Prostate gland (tissue), 2 donors: ENCODE results near the gene DCTD. TPM values are rescaled to one million over a fixed set of nuclear protein-coding genes. Genes with fewer than 3 reads are reported as not detected.

ENCODE experiments used
- DNase-seq: peaks from one replicate; pipeline ENCODE4 v3.0.0-alpha.2; 2019; ENCODE audit warnings: low spot score
- H3K27ac ChIP-seq, 2 donors: fragments of 200-600 bp; sonication (generic); 2 replicates each; pipeline ENCODE4 v1.5.1; 2017 to 2019
- H3K27me3 ChIP-seq: fragments of 200-600 bp; sonication (generic); replicated peaks from 2 replicates; pipeline ENCODE4 v1.5.1; 2019; ENCODE audit not compliant: insufficient read depth
- H3K36me3 ChIP-seq, 2 donors: fragments of 200-600 bp; sonication (generic); 1 replicate in 1 of 2; 2 replicates in 1 of 2; pipeline versions ENCODE4 v1.5.1 to v1.8.1; 2017 to 2019
- H3K4me1 ChIP-seq: fragments of 200-600 bp; sonication (generic); replicated peaks from 2 replicates; pipeline ENCODE4 v1.5.1; 2019
- H3K4me3 ChIP-seq, 2 donors: fragments of 200-600 bp; sonication (generic); 2 replicates each; pipeline ENCODE4 v1.5.1; 2017 to 2019
- H3K9me3 ChIP-seq: fragments of 200-600 bp; sonication (generic); 2 replicates; pipeline ENCODE4 v1.5.1; 2017
- POLR2A ChIP-seq: fragments of 450-650 bp; IDR thresholded peaks from one replicate; pipeline ENCODE4 v1.6.1; 2016; ENCODE audit warnings: antibody characterized with exemption, mild to moderate bottlenecking
- POLR2AphosphoS5 ChIP-seq: sonication (generic); formaldehyde crosslinking; IDR thresholded peaks from one replicate; pipeline ENCODE4 v1.6.1; 2017; ENCODE audit warnings: antibody characterized with exemption
- WGBS: methylation state at CpG from one replicate; pipeline ENCODE4 v1.1.5; 2018; 5-methylcytosine and 5-hydroxymethylcytosine counted together
- intact Hi-C: fragments of 100-400 bp; cut with DNase I; formaldehyde crosslinking; loops from one replicate; pipeline ENCODE4 v1.14.2; 2022
- total RNA-seq, 2 donors: library from RNA; depleted of rRNA; stranded (reverse); fragments of >200 nt; gene quantifications; one replicate each; pipeline ENCODE4 v1.1.0, GENCODE V29; 2016
- TF ChIP-seq, protein P1 (sequence below), 4 experiments: fragments of 200-600 bp in 2 of 4; fragments of 450-650 bp in 2 of 4; sonication (generic) in 2 of 4; IDR thresholded peaks; 1 replicate in 3 of 4; 2 replicates in 1 of 4; pipeline ENCODE4 v1.5.1; 2016 to 2019; ENCODE audit warnings: antibody characterized with exemption in 4 of 4, mild to moderate bottlenecking in 2 of 4, moderate library complexity in 2 of 4

Gene DCTD
- total RNA-seq, 2 donors from 2014 or later: 62.3 to 69.5 TPM

DNA sequence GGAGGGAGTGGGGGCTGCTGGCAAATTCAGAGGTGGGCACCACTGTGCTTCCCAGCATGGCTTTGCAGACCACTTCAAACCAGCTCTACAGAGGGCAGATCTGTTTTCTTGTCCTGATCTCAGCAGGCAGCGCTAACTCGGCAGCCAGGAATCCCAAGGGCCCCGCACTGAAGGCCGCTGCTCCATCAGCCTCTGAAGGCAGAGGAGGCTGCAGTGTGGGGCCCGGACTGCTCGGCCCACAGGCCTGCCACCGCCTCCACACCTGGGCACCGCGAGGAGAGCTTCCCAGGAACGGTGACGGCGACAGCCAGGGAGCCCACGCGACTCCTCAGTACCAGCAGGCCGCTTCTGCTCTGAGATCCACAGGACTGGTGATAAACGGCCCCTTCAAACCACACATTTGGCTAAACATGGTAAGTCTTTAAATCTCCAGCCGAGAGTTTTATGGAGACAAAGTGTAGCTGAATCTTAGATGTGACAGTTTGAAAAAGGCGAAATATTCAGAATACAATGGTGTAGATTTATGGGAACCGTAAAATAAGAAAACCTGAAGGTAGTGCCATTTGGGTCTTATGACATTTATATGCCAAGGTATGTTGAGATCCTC, 23.6 kb downstream of the DCTD start:
- Histone ChIP-seq H3K27ac (no peak overlapping the region), H3K9me3 (no peaks in the 10 kb centered on the region), H3K27me3 (no peaks in the 10 kb centered on the region), H3K4me1 (no peaks in the 10 kb centered on the region), H3K36me3 (peaks cover 0 to 7% of the 10 kb centered on the region in 2 donors), H3K4me3 (no peak overlapping the region)
- TF ChIP-seq, protein P1, sequence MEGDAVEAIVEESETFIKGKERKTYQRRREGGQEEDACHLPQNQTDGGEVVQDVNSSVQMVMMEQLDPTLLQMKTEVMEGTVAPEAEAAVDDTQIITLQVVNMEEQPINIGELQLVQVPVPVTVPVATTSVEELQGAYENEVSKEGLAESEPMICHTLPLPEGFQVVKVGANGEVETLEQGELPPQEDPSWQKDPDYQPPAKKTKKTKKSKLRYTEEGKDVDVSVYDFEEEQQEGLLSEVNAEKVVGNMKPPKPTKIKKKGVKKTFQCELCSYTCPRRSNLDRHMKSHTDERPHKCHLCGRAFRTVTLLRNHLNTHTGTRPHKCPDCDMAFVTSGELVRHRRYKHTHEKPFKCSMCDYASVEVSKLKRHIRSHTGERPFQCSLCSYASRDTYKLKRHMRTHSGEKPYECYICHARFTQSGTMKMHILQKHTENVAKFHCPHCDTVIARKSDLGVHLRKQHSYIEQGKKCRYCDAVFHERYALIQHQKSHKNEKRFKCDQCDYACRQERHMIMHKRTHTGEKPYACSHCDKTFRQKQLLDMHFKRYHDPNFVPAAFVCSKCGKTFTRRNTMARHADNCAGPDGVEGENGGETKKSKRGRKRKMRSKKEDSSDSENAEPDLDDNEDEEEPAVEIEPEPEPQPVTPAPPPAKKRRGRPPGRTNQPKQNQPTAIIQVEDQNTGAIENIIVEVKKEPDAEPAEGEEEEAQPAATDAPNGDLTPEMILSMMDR (IDR thresholded peaks at IDR 0.05): no peak
- no peak for TF ChIP-seq POLR2AphosphoS5
- TF ChIP-seq POLR2A: no peak
- intact Hi-C loops: no loop called here
- no peak for DNase-seq
- WGBS: 87% methylated on average over 19 of the region's 19 CpGs

DNA sequence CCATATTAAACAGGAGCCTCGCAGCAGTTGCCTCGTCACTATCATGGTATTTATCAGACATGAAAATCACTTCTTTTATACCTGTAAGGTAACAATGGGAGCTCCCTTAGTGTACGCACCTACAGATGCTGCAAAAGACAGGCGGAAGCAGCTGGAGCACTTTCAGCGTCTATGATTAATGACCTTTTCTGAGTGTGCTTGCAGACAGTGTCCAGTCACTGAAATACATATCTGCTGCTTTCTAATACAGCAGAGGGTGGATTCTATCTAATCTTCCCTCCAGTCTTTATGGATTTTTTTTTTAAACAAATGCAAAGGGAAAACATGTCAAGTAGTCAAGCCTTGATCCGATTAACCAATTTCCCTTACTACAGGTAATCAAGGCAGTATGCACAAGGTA, 24.1 kb downstream of the DCTD start:
- 83% methylated on average over 6 of the region's 6 CpGs for WGBS
- TF ChIP-seq POLR2A (no peak), POLR2AphosphoS5 (no peak)
- TF ChIP-seq, protein P1 (IDR thresholded peaks at IDR 0.05): no peak
- H3K36me3 ChIP-seq: peaks cover 0 to 7% of the 10 kb centered on the region in 2 donors

DNA sequence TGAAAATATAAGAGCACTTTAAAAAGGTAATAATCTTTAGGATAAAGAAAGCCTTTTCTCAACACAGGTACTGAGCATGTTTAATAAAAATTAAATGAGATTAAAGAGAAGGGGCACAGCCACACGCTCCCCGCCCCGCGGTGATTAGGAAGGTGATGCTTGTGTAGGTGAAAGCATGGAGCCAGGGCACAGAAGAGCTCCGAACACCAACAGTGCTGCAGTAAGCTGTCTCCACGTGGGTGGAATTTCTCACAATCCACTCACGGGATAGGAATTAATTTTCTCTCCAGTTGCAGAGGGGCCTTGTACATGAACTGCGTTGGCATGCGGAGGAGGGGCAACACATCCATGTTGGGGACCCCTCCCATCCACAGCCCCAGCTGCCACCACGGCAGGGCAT, 27.0 kb downstream of the DCTD start:
- WGBS: 91% methylated on average over 10 of the region's 10 CpGs
- no peaks in the 10 kb centered on the region for H3K4me1 ChIP-seq
- intact Hi-C loops: no loop called here
- TF ChIP-seq POLR2AphosphoS5 (no peak), POLR2A (no peak)
- TF ChIP-seq, protein P1 (IDR thresholded peaks at IDR 0.05): no peak
- no peaks in the 10 kb centered on the region for H3K27me3 ChIP-seq
- H3K27ac ChIP-seq: no peak overlapping the region
- H3K9me3 ChIP-seq: no peaks in the 10 kb centered on the region
- H3K4me3 ChIP-seq: no peak overlapping the region
- H3K36me3 ChIP-seq: peaks cover 0 to 7% of the 10 kb centered on the region in 2 donors
- no peak for DNase-seq

More for the DNA sequence above, 24.1 kb downstream of the DCTD start:
- Histone ChIP-seq H3K4me1 (no peaks in the 10 kb centered on the region), H3K9me3 (no peaks in the 10 kb centered on the region), H3K4me3 (no peak overlapping the region), H3K27ac (no peak overlapping the region), H3K27me3 (no peaks in the 10 kb centered on the region)
- intact Hi-C loops: no loop called here
- DNase-seq: no peak

DNA sequence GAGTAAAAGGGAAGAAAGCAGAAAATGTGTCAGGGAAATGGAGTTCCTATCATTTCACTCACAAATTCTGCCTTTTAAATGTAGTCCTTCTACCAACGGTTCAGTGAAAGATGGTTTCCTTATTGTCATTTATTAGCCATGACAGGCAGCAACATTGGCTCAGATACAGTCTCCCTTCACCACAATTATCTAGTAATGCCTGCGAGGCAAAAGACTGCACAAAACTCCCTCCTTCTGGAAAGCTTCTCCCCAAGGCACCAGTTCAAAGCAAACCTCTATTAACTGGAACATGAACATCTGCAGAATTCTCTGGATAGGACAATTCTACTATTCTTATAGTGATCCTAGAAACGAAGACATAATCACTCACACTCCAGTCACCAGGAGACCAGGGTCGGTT, 28.3 kb downstream of the DCTD start:
- no peaks in the 10 kb centered on the region for H3K27me3 ChIP-seq
- H3K9me3 ChIP-seq: no peaks in the 10 kb centered on the region
- no peak overlapping the region for H3K27ac ChIP-seq
- no peak for TF ChIP-seq POLR2AphosphoS5
- TF ChIP-seq, protein P1 (IDR thresholded peaks at IDR 0.05): no peak
- TF ChIP-seq POLR2A: no peak
- no peak overlapping the region for H3K4me3 ChIP-seq
- intact Hi-C loops: no loop called here
- H3K4me1 ChIP-seq: no peaks in the 10 kb centered on the region
- DNase-seq: no peak
- 61% methylated on average over 4 of the region's 4 CpGs for WGBS
- H3K36me3 ChIP-seq: peaks cover 0 to 7% of the 10 kb centered on the region in 2 donors

DNA sequence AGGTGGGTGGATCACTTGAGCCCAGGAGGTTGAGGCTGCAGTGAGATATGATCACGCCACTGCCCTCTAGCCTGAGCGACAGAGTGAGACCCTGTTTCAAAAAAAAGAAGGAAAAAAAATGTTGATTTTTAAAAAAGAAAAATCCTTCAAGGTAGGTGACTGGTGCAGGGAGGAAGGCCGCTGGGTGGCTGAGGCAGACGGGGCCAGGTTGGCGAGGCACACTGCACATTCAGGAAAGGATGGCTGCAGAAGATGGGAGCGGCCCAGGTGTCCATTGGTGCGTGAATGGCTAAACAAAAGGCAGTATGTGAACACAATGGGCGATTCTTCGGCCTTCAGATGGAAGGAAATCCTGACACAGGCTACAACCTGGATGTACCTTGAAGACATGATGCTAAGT, 30.4 kb downstream of the DCTD start:
- WGBS: 94% methylated on average over 9 of the region's 9 CpGs
- TF ChIP-seq, protein P1 (IDR thresholded peaks at IDR 0.05): no peak
- no peak for TF ChIP-seq POLR2A
- TF ChIP-seq POLR2AphosphoS5: no peak
- no peaks in the 10 kb centered on the region for H3K4me1 ChIP-seq
- no peaks in the 10 kb centered on the region for H3K27me3 ChIP-seq
- H3K36me3 ChIP-seq: peaks cover 0 to 7% of the 10 kb centered on the region in 2 donors
- no peak overlapping the region for H3K4me3 ChIP-seq
- intact Hi-C loops: no loop called here
- no peaks in the 10 kb centered on the region for H3K9me3 ChIP-seq
- no peak overlapping the region for H3K27ac ChIP-seq
- no peak for DNase-seq
